HG02571 (cell line): Measurements from ENCODE around the gene ECM1.

Experiments
- ATAC-seq: cut with Tn5 transposase; IDR thresholded peaks from one replicate; pipeline ENCODE4 v1.9.1; 2021; ENCODE audit warnings: mild to moderate bottlenecking, moderate library complexity; ENCODE audit not compliant: unreplicated experiment

The ECM1 gene

DNA sequence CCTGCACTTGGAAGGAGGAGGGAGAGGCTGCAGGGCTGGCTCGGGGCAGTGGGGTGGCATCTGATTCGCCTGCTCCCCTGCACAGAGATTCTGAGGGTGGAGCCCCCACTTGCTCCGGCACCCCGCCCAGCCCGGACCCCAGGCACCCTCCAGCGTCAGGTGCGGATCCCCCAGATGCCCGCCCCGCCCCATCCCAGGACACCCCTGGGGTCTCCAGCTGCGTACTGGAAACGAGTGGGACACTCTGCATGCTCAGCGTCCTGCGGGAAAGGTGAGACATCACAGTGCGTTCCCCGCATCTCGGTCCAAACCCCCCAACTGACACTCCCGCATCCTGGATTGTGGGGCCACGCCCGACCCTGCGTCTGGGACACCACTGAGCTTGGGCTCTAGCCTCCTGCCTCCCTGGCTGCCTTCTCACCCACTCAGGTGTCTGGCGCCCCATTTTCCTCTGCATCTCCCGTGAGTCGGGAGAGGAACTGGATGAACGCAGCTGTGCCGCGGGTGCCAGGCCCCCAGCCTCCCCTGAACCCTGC, 49.2 kb downstream of the ECM1 start:
- no peak for ATAC-seq

DNA sequence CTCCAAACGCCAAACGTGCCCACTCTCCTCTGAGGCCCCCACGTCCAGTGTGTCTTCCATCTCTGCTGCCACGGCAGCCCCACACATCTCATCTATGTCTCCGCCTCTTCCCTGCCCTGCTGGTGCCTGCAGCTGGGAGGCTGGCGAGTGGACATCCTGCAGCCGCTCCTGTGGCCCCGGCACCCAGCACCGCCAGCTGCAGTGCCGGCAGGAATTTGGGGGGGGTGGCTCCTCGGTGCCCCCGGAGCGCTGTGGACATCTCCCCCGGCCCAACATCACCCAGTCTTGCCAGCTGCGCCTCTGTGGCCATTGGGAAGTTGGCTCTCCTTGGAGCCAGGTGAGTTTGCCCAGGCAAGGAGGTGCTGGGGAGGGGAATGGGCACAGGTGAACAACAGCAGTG, 49.9 kb downstream of the ECM1 start:
- no peak for ATAC-seq

DNA sequence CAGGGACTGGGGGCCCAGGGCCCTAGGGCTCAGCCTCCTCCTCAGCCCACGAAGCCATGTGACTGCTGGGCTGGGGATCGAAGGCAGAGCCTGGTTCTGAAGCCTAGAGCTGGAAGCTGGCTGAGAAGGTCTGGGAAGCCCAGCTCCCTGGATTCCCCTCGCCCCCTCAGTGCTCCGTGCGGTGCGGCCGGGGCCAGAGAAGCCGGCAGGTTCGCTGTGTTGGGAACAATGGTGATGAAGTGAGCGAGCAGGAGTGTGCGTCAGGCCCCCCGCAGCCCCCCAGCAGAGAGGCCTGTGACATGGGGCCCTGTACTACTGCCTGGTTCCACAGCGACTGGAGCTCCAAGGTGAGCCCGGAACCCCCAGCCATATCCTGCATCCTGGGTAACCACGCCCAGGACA, 50.4 kb downstream of the ECM1 start:
- ATAC-seq = no peak

DNA sequence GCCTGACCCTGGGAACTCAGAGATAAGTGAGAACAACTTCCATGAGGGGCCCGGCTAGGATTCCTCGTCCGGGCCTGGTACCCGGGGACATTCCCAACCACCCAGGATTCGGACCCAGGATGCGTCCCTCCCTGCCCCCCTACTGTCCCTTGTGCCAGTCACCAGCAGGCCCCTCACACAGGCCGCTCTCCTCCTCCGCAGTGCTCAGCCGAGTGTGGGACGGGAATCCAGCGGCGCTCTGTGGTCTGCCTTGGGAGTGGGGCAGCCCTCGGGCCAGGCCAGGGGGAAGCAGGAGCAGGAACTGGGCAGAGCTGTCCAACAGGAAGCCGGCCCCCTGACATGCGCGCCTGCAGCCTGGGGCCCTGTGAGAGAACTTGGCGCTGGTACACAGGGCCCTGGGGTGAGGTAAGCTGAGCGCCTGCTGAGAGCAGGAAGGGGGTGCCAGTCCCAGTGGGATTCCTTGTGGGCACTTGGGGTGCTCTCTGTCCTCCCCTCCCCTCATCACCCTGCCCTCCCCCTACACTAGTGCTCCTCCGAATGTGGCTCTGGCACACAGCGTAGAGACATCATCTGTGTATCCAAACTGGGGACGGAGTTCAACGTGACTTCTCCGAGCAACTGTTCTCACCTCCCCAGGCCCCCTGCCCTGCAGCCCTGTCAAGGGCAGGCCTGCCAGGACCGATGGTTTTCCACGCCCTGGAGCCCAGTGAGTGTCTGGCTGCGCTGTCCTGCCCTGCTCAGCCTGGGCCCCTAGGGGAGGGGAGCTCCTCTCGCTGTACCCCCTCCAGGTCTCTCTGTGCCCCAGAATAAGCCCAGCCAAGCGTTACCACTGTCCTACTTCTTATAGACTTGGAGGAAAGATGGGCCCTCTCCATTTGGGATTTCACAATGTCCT, 51.1 kb downstream of the ECM1 start:
- ATAC-seq = no peak

DNA sequence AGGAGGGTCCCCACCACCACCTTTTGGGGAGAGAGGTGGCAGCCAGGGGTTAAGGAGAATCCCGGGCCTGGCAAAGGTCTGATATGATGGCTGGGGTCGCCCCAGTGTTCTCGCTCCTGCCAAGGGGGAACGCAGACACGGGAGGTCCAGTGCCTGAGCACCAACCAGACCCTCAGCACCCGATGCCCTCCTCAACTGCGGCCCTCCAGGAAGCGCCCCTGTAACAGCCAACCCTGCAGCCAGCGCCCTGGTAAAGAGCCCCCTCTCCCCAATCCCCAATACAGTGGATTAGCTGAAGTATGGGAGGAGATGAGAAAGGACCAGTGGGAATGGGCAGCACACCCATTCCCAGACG, 51.7 kb downstream of the ECM1 start:
- no peak for ATAC-seq

DNA sequence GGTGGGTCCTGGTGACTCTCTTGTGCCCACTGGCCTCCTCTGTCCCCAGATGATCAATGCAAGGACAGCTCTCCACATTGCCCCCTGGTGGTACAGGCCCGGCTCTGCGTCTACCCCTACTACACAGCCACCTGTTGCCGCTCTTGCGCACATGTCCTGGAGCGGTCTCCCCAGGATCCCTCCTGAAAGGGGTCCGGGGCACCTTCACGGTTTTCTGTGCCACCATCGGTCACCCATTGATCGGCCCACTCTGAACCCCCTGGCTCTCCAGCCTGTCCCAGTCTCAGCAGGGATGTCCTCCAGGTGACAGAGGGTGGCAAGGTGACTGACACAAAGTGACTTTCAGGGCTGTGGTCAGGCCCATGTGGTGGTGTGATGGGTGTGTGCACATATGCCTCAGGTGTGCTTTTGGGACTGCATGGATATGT, 52.1 kb downstream of the ECM1 start:
- no peak for ATAC-seq

DNA sequence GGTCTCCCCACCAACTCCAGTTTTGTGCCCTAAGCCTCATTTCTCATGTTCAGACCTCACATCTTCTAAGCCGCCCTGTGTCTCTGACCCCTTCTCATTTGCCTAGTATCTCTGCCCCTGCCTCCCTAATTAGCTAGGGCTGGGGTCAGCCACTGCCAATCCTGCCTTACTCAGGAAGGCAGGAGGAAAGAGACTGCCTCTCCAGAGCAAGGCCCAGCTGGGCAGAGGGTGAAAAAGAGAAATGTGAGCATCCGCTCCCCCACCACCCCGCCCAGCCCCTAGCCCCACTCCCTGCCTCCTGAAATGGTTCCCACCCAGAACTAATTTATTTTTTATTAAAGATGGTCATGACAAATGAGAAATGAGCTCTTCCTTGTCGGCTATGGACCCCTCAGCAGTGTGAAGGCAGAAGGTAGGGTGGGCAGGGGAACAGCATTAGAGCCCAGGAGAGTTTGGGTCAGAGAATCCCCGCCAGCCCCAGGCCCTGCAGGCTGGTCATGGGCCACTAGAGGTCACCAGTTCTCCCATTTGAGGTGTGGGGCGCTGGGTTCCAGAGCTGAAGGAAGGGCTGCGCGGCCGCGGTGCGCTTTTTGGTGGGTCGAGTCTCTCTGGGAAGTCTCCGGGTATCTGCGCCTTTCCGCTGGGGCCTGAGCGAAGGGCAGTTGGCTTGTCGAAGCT, 52.8 kb downstream of the ECM1 start:
- peak; percentile 22 for ATAC-seq

DNA sequence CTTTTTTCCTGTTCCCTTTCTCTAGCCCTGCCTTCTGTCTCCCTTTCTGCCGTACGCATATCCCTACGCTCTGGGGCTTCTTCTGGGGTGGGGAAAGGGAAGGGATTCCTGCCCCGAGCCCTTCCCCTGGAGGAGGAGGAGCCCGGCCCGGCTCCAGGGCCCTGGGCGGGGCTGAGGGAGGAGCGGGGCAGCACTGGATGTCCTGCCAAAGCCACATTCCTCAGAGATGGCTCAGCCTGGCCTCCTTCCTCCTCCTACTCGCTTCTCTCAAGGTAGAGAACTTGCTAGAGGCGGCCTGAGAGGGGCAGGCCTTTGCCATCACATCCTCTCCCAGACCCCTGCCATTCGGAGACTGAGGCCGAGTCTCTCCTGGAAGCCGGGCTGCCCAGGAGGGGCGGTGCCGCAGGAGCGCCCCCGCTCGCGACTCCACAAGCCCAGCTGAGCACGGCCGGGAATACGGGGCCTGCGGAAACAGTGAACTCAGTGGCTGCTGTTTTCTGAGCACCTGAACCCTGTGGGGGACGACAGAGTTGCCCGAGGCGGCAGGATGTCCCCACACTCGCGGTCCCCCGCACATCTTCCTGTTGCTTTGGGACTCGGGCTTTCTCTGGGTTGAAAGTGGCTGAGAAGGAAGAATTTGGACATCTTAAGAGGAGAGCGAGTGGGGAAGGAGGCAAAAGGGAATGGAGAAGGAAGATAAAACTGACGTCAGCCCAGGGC, 53.5 kb downstream of the ECM1 start:
- ATAC-seq = peak; percentile 23

DNA sequence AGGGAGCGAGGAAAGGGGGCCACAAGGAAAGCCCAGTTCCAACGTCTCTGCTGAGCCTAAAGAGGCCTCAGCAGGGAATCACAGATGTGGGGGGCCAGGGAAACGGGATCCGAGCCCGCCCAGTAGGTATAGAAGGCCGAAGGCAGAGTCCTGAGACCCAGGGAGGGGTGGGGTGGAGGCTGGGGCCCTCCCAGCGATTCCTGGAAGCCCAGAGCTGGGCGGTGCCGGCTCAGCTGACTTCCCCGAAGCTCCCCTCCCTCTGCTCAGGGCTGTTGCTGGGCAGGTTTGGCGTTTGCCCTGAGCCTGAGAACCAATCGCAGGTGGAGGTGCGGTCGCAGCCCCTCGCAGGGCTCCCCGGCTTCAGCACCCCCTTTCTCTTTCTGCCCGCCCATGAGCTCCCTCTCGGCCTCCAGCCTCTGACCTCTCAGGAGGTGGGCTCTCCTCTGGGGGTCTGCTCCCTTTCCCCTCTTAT, 54.1 kb downstream of the ECM1 start:
- ATAC-seq = peak; percentile 36

DNA sequence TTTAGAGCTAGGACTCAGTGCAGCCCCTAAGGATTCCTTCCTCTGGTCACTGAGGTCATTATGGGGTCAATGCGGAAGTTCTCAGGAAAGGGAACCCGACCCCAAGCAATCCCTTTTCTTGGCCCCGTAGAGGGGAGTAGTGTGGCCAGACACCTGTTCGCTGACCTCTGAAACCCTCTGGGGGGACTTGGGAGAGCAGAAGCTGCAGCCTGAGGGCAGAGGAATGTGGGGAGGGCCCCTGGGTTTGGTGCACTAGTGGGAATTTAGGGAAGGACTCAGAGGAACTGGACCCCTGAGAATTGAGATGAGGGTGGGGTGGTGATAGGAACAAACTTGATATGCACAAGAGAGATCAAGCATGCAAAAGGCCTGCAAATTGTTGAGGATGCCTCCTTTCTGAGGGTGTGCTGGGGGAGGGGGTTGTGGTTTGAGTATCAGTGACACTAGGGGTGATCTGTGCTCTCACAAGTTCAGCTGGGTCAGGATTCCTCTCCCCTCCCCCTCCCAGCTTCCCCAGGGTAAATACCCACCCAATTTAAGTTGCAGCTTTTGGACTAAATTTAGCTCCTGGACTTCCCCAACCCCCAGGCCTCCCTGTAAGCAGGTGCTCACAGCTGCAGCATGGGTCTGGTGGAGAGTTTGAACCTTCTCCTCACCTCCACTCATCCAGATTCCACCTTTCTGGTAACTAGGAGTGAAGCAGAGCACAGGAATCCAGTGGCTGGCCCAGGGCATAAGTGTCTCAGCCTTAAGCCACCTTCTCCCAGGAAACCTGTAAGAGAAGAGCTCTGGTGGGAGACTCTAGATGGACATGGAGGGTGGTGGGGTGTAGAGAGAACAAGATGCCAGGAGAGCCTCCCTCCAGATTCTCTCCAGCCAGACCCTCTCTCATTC, 54.8 kb downstream of the ECM1 start:
- ATAC-seq = peak; percentile 37
